Kidney capillary endothelial cell (primary cell): ENCODE measurements around the gene NPHS1.
"Not testable (repeated sequence)": the region's sequence is repeated elsewhere in the genome, so short reads cannot be mapped to it uniquely, and the experiment has no call there.

Source experiments
- DNase-seq: peaks from one replicate; pipeline ENCODE4 v3.0.0-alpha.2; 2018; ENCODE audit warnings: low spot score

NPHS1 gene

GRCh38 chr19:35848919-35849505 is 3.3 kb downstream of the NPHS1 start:
- no peak for DNase-seq

DNA sequence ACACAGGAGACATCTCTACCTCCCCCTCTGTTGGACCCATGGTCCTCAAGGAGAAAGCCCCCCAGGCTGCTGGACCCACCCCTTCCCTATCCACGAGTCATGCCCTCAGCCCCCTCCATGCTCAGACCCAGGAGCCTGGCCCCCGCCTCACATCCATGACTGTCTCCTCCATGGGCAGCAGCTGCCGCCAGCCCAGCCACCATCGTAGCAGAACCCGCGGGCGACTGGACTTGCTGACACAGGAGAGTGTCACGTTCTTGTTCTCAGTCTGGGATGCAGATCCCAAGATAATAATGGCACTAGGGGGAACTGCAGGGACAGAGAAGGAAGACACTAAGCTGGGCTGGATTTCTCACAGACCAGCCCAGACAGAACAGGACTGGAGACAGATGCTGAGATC is 3.8 kb downstream of the NPHS1 start:
- no peak for DNase-seq

DNA sequence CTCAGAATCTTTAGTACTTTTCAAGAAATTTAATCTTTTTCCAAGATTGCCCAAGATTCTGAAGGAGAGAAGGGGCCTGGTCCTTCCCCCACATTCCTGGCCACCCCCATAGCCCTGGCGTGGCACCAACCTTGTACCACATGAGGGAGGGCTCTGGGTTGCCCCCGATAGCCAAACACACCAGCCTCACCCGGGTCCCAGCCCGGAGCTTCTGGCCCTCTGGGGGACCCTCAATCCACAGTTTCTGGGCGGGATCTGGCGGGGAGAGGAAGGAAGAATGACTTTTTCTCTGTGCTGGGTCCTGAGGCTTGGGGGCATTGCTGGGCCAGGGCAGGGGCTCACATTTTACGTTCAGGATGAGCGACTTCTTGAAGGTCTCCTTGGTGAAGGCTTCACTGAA is 4.4 kb downstream of the NPHS1 start:
- no peak for DNase-seq

DNA sequence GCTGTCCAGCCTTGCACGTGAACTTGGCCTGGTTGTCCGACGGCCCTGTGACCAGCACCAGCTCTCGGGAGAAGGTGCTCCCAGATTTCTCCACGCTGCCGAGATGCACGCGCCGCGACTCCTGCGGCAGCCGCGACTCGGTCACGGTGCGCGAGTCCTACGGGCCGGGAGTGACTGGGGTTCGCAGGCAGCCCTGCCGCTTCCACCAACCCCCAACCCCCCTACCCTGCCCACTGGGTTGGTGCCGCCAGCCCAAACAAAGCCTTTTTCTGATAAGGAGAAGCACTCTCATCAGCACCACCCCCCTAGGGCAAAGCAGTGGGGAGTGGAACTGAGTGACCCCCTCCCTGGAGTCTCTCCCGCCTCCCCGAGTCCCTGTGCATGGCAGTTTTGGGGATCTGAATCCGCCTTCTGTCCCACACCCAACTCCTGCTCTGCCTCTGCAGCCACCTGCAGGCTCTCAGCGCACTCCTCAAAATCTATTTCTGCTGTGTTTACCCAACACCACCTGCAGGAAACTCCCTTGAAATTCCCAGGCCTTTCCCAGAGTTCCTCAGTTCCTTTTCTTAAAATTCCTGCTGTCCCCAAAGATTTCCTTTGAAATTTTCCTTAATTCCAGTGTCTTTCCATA is 6.2 kb downstream of the NPHS1 start:
- no peak for DNase-seq

GRCh38 chr19:35845215-35846037 is 6.9 kb downstream of the NPHS1 start:
- DNase-seq = no peak

DNA sequence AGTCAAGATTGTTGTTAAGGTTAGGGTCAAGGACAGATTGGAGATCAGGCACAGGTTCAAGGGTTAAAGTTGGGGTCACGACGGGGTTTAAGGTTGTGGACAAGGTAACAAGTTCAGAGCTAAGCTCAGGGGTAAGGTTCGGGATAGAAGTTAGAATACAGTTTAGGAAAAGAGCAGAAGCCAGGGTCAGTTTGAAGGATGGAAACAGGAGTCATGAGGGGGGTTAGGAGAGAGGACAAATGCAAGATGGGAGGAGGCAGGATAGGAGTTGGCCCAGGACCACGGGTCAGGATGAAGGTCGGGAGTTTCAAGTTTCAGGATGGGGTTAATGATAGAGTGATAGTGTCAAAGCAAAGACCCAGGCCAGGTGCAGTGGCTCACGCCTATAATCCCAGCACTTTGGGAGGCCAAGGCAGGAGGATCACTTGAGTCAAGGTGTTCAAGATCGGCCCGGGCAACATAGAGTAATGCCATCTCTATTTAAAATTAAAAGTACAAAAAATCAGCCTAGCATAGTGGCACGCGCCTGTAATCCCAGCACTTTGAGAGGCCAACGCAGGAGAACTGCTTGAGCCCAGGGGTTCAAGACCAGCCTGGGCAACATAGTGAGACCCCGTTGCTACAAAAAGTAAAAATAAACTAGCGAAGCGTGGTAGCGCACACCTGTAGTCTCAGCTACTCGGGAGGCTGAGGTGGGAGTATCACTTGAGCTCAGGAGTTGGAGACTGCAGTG is 7.7 kb downstream of the NPHS1 start:
- no peak for DNase-seq

DNA sequence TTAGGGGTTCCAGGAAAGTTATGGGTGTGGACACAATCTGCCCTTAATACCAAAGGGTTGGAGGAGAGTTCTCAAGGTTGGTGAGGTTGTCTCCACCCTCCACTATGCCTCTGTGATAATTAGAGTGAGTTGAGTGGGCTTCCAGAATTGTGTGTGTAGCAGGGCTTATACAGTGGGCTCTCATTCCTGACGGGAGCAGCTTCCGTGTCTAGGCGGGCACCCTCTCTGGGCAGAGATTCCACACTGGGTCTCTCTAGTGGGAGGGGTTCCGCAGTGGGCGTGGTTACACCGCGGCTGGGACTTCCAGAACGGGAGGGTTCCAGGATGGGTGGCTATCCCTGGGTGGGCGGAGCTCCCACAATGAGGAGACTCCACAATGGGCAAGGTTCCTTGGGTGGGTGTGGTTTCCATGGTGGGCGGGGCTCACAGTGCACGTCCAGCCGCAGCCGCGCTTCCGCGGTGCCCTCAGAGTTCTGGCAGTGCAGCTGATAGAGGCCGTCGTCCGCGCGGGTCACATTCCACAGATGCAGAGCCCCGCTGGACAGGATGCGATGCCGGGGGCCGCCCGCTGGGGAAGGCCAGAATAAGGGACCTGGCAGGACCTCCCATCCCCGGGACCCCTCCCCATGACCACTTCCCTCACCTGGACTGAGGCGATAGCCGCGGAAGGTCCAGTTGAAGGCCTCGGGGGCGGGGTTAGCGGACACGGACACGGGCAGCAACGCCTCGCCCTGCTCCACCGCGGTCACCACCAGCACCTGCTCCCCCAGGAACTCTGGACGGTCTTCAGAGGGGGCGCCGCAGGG is 8.4 kb downstream of the NPHS1 start:
- DNase-seq = no peak

DNA sequence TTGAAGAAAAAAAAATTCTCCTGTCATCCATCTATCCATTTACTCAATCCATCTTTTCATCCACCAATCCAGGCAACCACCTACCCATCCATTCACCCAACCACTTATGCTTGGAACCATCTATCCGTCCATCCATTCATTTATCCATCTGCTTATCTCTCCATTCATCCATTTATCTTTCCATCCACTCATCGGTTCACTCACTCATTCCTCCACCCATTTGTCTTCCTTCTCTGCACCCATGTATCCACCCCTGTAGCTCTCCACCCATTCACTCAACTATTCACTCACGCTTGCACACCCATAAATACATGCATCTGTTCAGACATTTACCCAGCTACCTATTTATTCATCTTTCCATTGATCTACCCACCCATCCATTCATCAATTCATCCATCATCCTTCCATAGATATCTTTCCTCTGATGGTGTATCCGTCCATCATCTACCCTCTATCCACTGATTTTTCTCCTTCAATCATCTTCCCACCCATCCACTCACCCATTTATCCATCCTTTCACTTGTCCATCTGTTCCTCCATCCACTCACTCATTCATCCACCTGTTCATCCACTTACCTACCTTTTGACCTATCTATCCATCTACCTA is 9.5 kb downstream of the NPHS1 start:
- no peak for DNase-seq

DNA sequence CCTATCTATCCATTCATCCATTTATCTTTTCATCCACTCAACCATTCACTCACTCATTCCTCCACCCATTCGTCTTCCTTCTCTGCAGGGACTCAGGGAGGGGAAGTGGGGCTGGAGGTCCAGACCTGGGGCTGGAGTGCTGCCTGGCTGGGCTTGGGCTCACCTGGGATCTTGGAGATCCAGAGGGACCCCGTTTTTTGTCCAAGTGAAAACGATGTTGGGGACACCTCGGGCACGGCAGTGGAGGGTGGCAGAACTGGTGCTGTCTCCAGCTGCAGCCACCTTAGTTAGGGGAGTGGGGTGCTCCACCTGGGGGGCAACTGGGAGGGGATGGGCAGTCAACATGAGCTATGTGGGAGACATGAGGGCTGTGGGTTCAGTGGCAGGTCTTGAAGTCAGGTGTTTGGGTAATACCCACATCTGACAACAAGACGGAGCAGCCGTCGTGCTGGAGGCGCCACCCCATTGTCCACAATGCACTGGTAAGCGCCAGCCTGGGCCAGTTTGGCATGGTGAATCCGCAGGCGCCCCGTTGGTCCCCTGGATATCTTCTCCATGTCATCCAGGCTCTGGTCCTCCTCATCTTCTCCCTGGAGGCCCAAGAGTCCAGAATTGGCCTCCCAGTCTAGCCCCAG is 10.2 kb downstream of the NPHS1 start:
- DNase-seq = no peak

GRCh38 chr19:35836096-35836495 is 16.2 kb downstream of the NPHS1 start:
- not testable (repeated sequence) for DNase-seq

DNA sequence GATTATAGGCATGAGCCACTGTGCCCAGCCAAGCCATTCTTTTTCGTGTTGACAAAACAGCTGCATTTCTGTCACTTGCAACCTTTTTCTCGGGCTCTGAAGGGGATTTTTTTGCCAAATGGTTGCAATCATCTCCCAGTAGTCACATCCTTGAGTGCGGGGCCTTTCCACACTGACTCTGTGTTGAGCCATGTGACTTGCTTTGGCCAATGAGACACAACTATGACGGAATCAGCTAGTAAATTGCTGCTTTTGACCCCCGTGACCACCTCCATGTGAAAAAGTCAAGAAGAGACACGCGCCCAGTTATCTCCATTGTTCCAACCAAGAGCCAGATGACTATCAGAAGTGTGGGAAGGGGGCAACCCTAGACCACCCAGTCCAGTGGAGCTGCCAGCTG is 18.3 kb downstream of the NPHS1 start:
- DNase-seq = no peak

- DNase-seq = no peak
Measured at GRCh38 chr19:35832054-35832453, 20.2 kb downstream of the NPHS1 start.

DNA sequence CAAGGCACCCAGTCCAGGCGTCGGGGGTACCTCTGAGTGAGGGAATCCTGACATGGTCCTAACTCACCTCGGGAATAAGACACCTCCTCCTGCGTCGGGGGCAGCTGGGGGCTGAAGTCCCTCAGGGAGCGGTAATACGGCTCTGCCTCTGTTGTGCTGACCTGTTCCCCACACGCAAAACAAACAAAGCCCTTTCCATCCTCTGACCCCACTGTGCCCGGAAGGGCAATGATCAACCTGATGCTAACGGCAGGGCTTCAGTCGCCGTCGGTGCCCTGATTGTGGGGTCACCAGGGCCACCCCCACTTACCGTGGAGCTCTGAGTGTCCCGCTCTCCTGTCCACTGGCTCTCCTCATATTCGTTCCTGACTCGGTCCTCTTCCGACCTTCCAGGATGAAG is 21.3 kb downstream of the NPHS1 start:
- DNase-seq = no peak

DNA sequence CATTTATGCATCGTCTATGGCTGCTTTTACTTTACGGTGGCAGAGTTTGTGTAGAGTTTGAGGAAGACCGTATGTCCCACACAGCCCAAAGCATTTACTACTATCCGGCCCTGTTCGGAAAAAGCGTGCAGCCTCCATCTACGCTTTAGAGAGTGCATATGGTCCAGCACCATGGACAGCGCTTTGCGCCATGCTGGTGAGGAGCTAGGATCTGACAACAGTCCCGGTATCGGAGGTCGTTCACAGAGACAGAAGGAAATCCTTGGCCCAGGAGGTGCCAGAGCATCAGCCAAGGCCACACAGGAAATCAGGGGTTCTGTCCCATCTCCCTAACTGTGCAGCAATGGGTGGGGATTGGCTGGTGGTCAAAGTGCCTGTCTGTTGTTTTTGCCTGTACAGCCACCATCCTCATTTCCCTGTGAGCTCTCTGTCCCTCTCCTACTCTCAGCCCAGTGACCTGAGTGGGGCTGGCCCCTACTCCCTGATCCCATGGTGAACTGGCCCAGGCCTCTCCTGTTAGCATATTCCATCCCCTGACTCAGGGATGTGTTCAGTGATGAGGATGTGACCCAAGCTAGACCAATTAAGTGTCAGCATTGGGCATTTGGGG is 23.5 kb downstream of the NPHS1 start:
- DNase-seq = peak; percentile 58

DNA sequence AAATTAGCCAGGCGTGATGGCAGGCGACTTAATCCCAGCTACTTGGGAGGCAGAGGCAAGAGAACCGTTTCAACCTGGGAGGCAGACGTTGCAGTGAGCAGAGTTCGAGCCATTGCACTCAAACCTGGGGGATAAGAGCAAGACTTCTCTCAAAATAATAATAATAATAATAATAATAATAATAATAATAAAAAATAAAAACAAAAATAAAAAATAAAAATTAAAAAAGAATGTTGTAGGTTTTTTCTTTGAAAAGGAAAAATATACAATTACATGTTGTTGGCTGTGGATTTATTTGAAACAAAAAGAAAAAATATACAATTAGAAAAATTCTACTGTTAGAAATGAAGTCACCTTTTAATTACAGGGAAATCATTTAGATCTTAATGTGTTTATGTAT is 28.2 kb downstream of the NPHS1 start:
- no peak for DNase-seq

DNA sequence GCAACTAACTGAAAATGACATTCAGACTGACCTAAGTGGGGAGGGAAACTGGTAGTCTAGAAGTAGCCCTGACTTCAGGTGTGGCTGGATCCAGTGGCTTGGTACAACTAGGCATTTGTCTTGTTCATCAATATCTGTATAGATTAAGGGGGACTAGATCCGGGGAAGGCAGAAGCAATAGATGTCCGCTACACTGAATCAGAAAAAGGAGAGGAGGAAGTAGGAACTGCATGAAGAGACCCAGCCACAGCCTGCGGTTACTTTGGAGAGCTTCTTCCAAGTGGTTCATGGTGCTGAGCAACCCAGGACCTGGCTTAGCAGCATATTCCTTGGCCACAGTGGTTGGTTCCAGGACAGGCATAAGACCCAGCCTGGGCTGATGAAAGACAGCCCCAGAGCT is 29.7 kb downstream of the NPHS1 start:
- DNase-seq = no peak

GRCh38 chr19:35818445-35818844 is 33.9 kb downstream of the NPHS1 start:
- DNase-seq = no peak

DNA sequence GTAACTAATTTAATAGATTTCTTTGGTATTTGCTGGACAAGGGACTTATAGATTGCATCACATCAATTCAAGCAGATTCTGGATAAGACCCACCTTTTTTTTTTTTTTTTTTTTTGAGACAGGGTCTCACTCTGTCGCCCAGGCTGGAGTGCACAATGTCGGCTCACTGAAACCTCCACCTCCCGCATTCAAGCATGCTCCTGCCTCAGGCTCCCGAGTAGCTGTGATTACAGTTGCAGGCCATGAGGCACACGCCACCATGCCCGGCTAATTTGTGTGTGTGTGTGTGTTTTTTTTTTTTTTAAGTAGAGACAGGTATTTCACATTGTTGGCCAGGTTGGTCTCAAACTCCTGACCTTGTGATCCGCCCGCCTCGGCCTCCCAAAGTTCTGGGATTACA is 35.5 kb downstream of the NPHS1 start:
- DNase-seq = no peak

GRCh38 chr19:35816262-35816661 is 36.0 kb downstream of the NPHS1 start:
- no peak for DNase-seq

- no peak for DNase-seq
Measured at GRCh38 chr19:35813043-35813890, 39.0 kb downstream of the NPHS1 start.
